Suprapubic skin (tissue), 4 donors: ENCODE results near the gene TANC1. TPM values are rescaled to one million over a fixed set of nuclear protein-coding genes. Genes with fewer than 3 reads are reported as not detected.

Experiments
- DNase-seq, 2 donors: peaks; one replicate each; pipeline ENCODE4 v3.0.0-alpha.2; 2019; ENCODE audit warnings: low spot score in 2 of 2
- H3K27ac ChIP-seq: fragments of 200-600 bp; sonication (generic); one replicate; pipeline ENCODE4 v1.5.1; 2019
- H3K27me3 ChIP-seq: fragments of 200-600 bp; sonication (generic); one replicate; pipeline ENCODE4 v1.5.1; 2019
- H3K36me3 ChIP-seq: fragments of 200-600 bp; sonication (generic); one replicate; pipeline ENCODE4 v1.5.1; 2019
- H3K4me1 ChIP-seq: fragments of 200-600 bp; sonication (generic); one replicate; pipeline ENCODE4 v1.5.1; 2019
- H3K4me3 ChIP-seq: fragments of 200-600 bp; sonication (generic); one replicate; pipeline ENCODE4 v1.5.1; 2019; ENCODE audit warnings: mild to moderate bottlenecking
- H3K9me3 ChIP-seq: fragments of 200-600 bp; sonication (generic); one replicate; pipeline ENCODE4 v1.5.1; 2019
- CTCF ChIP-seq, 2 donors: fragments of 200-600 bp in 1 of 2; fragments of 450-650 bp in 1 of 2; sonication (generic) in 1 of 2; IDR thresholded peaks; one replicate each; pipeline ENCODE4 v1.5.1; 2016 to 2019; ENCODE audit warnings: antibody characterized with exemption in 2 of 2, mild to moderate bottlenecking in 1 of 2, moderate library complexity in 1 of 2
- EP300 ChIP-seq: sonication (generic); formaldehyde crosslinking; IDR thresholded peaks from one replicate; pipeline ENCODE4 v1.6.1; 2017; ENCODE audit warnings: antibody characterized with exemption
- POLR2A ChIP-seq, 2 donors: fragments of 450-650 bp; IDR thresholded peaks; one replicate each; pipeline ENCODE4 v1.6.1; 2017; ENCODE audit warnings: antibody characterized with exemption in 2 of 2, mild to moderate bottlenecking in 2 of 2, moderate library complexity in 2 of 2
- POLR2AphosphoS5 ChIP-seq, 3 donors: sonication (generic); formaldehyde crosslinking; IDR thresholded peaks; one replicate each; pipeline ENCODE4 v1.6.1; 2017; ENCODE audit warnings: antibody characterized with exemption in 3 of 3
- WGBS: methylation state at CpG from one replicate; pipeline ENCODE4 v1.1.5; 2018; 5-methylcytosine and 5-hydroxymethylcytosine counted together
- total RNA-seq, 4 donors: library from RNA; depleted of rRNA; stranded (reverse); fragments of >200 nt; gene quantifications; one replicate each; pipeline ENCODE4 v1.1.0, GENCODE V29; 2016

Gene TANC1
- total RNA-seq, 4 donors from 2014 or later, result 57.6 to 260 (median 88.3) TPM

GRCh38 chr2:158935617-158936016 is 32.8 kb upstream of the TANC1 start:
- Histone ChIP-seq H3K27ac (no peak overlapping the region), H3K4me1 (peaks cover 5% of the 10 kb centered on the region), H3K9me3 (no peaks in the 10 kb centered on the region), H3K4me3 (no peak overlapping the region), H3K27me3 (no peaks in the 10 kb centered on the region), H3K36me3 (no peaks in the 10 kb centered on the region)
- TF ChIP-seq CTCF (IDR thresholded peaks at IDR 0.05), result no peak
- TF ChIP-seq EP300, result no peak
- no peak for TF ChIP-seq POLR2A (IDR thresholded peaks at IDR 0.05)
- no peak for TF ChIP-seq POLR2AphosphoS5 (IDR thresholded peaks at IDR 0.05)
- 97% methylated on average over 3 of the region's 3 CpGs for WGBS
- no peak for DNase-seq

- Histone ChIP-seq H3K9me3 (no peaks in the 10 kb centered on the region), H3K27me3 (no peaks in the 10 kb centered on the region), H3K4me3 (no peak overlapping the region), H3K27ac (no peak overlapping the region), H3K36me3 (no peaks in the 10 kb centered on the region), H3K4me1 (peaks cover 5% of the 10 kb centered on the region)
- WGBS, result 62% methylated on average over 2 of the region's 2 CpGs
- TF ChIP-seq CTCF (IDR thresholded peaks at IDR 0.05) (no peak), POLR2AphosphoS5 (IDR thresholded peaks at IDR 0.05) (peak in 1 of 3 donors; percentile 39), EP300 (no peak)
- DNase-seq, result no peak
Measured at GRCh38 chr2:158936978-158937377, 31.5 kb upstream of the TANC1 start.

GRCh38 chr2:158940356-158940755 is 28.1 kb upstream of the TANC1 start:
- WGBS, result 100% methylated on average over 2 of the region's 2 CpGs
- H3K4me3 ChIP-seq, result no peak overlapping the region

GRCh38 chr2:158943973-158944372 is 24.5 kb upstream of the TANC1 start:
- Histone ChIP-seq H3K36me3 (no peaks in the 10 kb centered on the region), H3K4me3 (no peak overlapping the region), H3K27me3 (no peaks in the 10 kb centered on the region), H3K9me3 (no peaks in the 10 kb centered on the region), H3K4me1 (no peaks in the 10 kb centered on the region), H3K27ac (no peak overlapping the region)
- DNase-seq, result no peak
- TF ChIP-seq POLR2AphosphoS5 (IDR thresholded peaks at IDR 0.05) (no peak), EP300 (no peak), POLR2A (IDR thresholded peaks at IDR 0.05) (no peak), CTCF (IDR thresholded peaks at IDR 0.05) (no peak)
- WGBS, result 89% methylated on average over 4 of the region's 4 CpGs

More at GRCh38 chr2:158940356-158940755, 28.1 kb upstream of the TANC1 start:
- no peaks in the 10 kb centered on the region for H3K27me3 ChIP-seq
- H3K27ac ChIP-seq, result no peak overlapping the region
- TF ChIP-seq POLR2A (IDR thresholded peaks at IDR 0.05), result no peak
- TF ChIP-seq CTCF (IDR thresholded peaks at IDR 0.05), result no peak
- TF ChIP-seq POLR2AphosphoS5 (IDR thresholded peaks at IDR 0.05), result no peak
- TF ChIP-seq EP300, result no peak
- peaks cover 5% of the 10 kb centered on the region for H3K4me1 ChIP-seq
- H3K9me3 ChIP-seq, result no peaks in the 10 kb centered on the region
- no peak for DNase-seq
- H3K36me3 ChIP-seq, result no peaks in the 10 kb centered on the region

- Histone ChIP-seq H3K4me3 (no peak overlapping the region), H3K27me3 (no peaks in the 10 kb centered on the region), H3K9me3 (no peaks in the 10 kb centered on the region), H3K36me3 (no peaks in the 10 kb centered on the region), H3K27ac (no peak overlapping the region), H3K4me1 (peaks cover 4% of the 10 kb centered on the region)
- WGBS, result 68% methylated on average over 6 of the region's 6 CpGs
- no peak for DNase-seq
- TF ChIP-seq POLR2AphosphoS5 (IDR thresholded peaks at IDR 0.05) (no peak), POLR2A (IDR thresholded peaks at IDR 0.05) (no peak), CTCF (IDR thresholded peaks at IDR 0.05) (no peak), EP300 (no peak)
Measured at GRCh38 chr2:158948964-158949699, 19.3 kb upstream of the TANC1 start.
